CD14-positive monocyte (primary cell): ENCODE measurements around the gene ADTRP. TPM values are rescaled to one million over a fixed set of nuclear protein-coding genes. Genes with fewer than 3 reads are reported as not detected.

Experiments used
- DNase-seq, 3 donors: peaks; one replicate each; pipeline ENCODE4 v3.0.0-alpha.2; 2011 to 2022
- H2AFZ ChIP-seq: 2 replicates; pipeline ENCODE4 v1.6.0; 2012; ENCODE audit warnings: mild to moderate bottlenecking, low read depth, low read length, inconsistent platforms; ENCODE audit not compliant: insufficient read depth, poor library complexity, severe bottlenecking
- H3K27ac ChIP-seq, 2 donors: 1 replicate in 1 of 2; 2 replicates in 1 of 2; pipeline ENCODE4 v1.5.1; 2012 to 2013; ENCODE audit warnings: low read length in 2 of 2, control low read depth in 1 of 2, inconsistent platforms in 1 of 2, low read depth in 1 of 2, mild to moderate bottlenecking in 1 of 2
- H3K27me3 ChIP-seq, 2 donors: one replicate each; pipeline versions ENCODE4 v1.6.0 to v1.6.1; 2011 to 2013; ENCODE audit warnings: low read length in 2 of 2; ENCODE audit not compliant: control insufficient read depth in 2 of 2, insufficient read depth in 2 of 2
- H3K36me3 ChIP-seq, 2 donors: replicated peaks in 1 of 2; 1 replicate in 1 of 2; 2 replicates in 1 of 2; pipeline versions ENCODE4 v1.5.1 to v1.6.1; 2012 to 2013; ENCODE audit warnings: low read length in 2 of 2, control low read depth in 1 of 2, inconsistent platforms in 1 of 2, mild to moderate bottlenecking in 1 of 2; ENCODE audit not compliant: insufficient read depth in 2 of 2, control insufficient read depth in 1 of 2
- H3K4me1 ChIP-seq, 2 donors: 1 replicate in 1 of 2; 2 replicates in 1 of 2; pipeline versions ENCODE4 v1.5.1 to v1.6.1; 2012 to 2013; ENCODE audit warnings: low read length in 2 of 2, control low read depth in 1 of 2, inconsistent platforms in 1 of 2, mild to moderate bottlenecking in 1 of 2, moderate library complexity in 1 of 2; ENCODE audit not compliant: insufficient read depth in 2 of 2, control insufficient read depth in 1 of 2
- H3K4me2 ChIP-seq: replicated peaks from 2 replicates; pipeline ENCODE3; 2012; ENCODE audit warnings: low read length, moderate library complexity, mild to moderate bottlenecking; ENCODE audit not compliant: poor library complexity, severe bottlenecking; ENCODE audit errors: extremely low read depth
- H3K4me3 ChIP-seq, 3 experiments: fragments of 200-600 bp in 1 of 3; sonication (generic) in 1 of 3; replicated peaks in 1 of 3; 1 replicate in 2 of 3; 2 replicates in 1 of 3; pipeline ENCODE4 v1.5.1; 2011 to 2013; ENCODE audit warnings: low read length in 3 of 3, mild to moderate bottlenecking in 3 of 3, control low read depth in 2 of 3, low read depth in 2 of 3, inconsistent platforms in 1 of 3, moderate library complexity in 1 of 3
- H3K79me2 ChIP-seq: 2 replicates; pipeline ENCODE4 v1.6.0; 2012; ENCODE audit warnings: mild to moderate bottlenecking, control low read depth, inconsistent platforms, low read length, moderate library complexity; ENCODE audit not compliant: insufficient read depth
- H3K9ac ChIP-seq: 2 replicates; pipeline ENCODE4 v1.6.0; 2017; ENCODE audit warnings: low read length, mild to moderate bottlenecking; ENCODE audit not compliant: insufficient read depth, poor library complexity, severe bottlenecking
- H3K9me3 ChIP-seq, 2 donors: replicated peaks in 1 of 2; 1 replicate in 1 of 2; 2 replicates in 1 of 2; pipeline versions ENCODE4 v1.5.1 to v1.6.1; 2012 to 2013; ENCODE audit warnings: low read length in 2 of 2, control low read depth in 1 of 2; ENCODE audit not compliant: control insufficient read depth in 1 of 2, insufficient read depth in 1 of 2
- H4K20me1 ChIP-seq: 2 replicates; pipeline ENCODE4 v1.6.0; 2012; ENCODE audit warnings: mild to moderate bottlenecking, low read length, control low read depth, moderate library complexity; ENCODE audit not compliant: insufficient read depth
- H3K27ac Mint-ChIP-seq, 7 donors: one replicate each; pipeline ENCODE4 v1.8.0; 2020; ENCODE audit warnings: mild to moderate bottlenecking in 7 of 7, mixed read lengths in 7 of 7, moderate library complexity in 6 of 7, inconsistent platforms in 2 of 7
- H3K27me3 Mint-ChIP-seq, 3 donors: one replicate each; pipeline ENCODE4 v1.8.0; 2021 to 2022; ENCODE audit warnings: low read depth in 3 of 3, mild to moderate bottlenecking in 3 of 3, mixed read lengths in 3 of 3, moderate library complexity in 3 of 3, inconsistent platforms in 1 of 3
- H3K36me3 Mint-ChIP-seq, 2 donors: one replicate each; pipeline ENCODE4 v1.8.0; 2020; ENCODE audit warnings: mixed read lengths in 2 of 2, inconsistent platforms in 1 of 2, mild to moderate bottlenecking in 1 of 2
- H3K4me1 Mint-ChIP-seq: one replicate; pipeline ENCODE4 v1.8.0; 2020; ENCODE audit warnings: mild to moderate bottlenecking, mixed read lengths
- H3K4me3 Mint-ChIP-seq, 2 donors: one replicate each; pipeline ENCODE4 v1.8.0; 2020; ENCODE audit warnings: mild to moderate bottlenecking in 2 of 2, mixed read lengths in 2 of 2, moderate library complexity in 1 of 2
- H3K9me3 Mint-ChIP-seq, 7 donors: one replicate each; pipeline ENCODE4 v1.8.0; 2020 to 2022; ENCODE audit warnings: mixed read lengths in 7 of 7, mild to moderate bottlenecking in 6 of 7, moderate library complexity in 6 of 7, inconsistent platforms in 2 of 7
- CTCF ChIP-seq: fragments of 200-600 bp; IDR thresholded peaks from one replicate; pipeline ENCODE4 v1.8.0; 2022; ENCODE audit warnings: antibody characterized with exemption, mild to moderate bottlenecking
- WGBS: methylation state at CpG from one replicate; pipeline ENCODE4 v1.1.5; 2013; ENCODE audit warnings: missing lambda C conversion rate; ENCODE audit not compliant: insufficient coverage; 5-methylcytosine and 5-hydroxymethylcytosine counted together
- intact Hi-C, 2 donors: fragments of 100-400 bp; cut with micrococcal nuclease; formaldehyde crosslinking; loops; one replicate each; pipeline versions ENCODE4 v1.15.0 to v1.15.1; 2023
- polyA plus RNA-seq, 3 donors: library from polyadenylated mRNA; depleted of rRNA in 1 of 3; unstranded in 2 of 3; stranded (reverse) in 1 of 3; fragments of 300-500 nt in 2 of 3; fragments of >200 nt in 1 of 3; fragmentation: Illumina TruSeq in 2 of 3; gene quantifications; 1 replicate in 2 of 3; 2 replicates in 1 of 3; pipeline ENCODE4 v1.2.3, GENCODE V29; 2012 to 2021

ADTRP gene
- polyA plus RNA-seq, 3 donors: 0.04 to 0.20 TPM; not detected in 1

- Mint-ChIP-seq H3K9me3 (peaks cover 0 to 2% (median 0%) of the 10 kb centered on the region in 7 donors), H3K4me1 (peaks cover 8% of the 10 kb centered on the region), H3K36me3 (no peaks in the 10 kb centered on the region), H3K4me3 (no peak overlapping the region), H3K27me3 (no peaks in the 10 kb centered on the region), H3K27ac (no peak overlapping the region)
- Histone ChIP-seq H3K27me3 (no peaks in the 10 kb centered on the region), H2AFZ (no peak overlapping the region), H3K9me3 (no peaks in the 10 kb centered on the region), H3K4me1 (peaks cover 0 to 5% of the 10 kb centered on the region in 2 donors), H3K4me2 (no peak overlapping the region), H3K4me3 (no peak overlapping the region), H3K9ac (no peak overlapping the region), H3K36me3 (no peaks in the 10 kb centered on the region), H3K79me2 (no peaks in the 10 kb centered on the region), H3K27ac (no peak overlapping the region), H4K20me1 (no peaks in the 10 kb centered on the region)
- intact Hi-C loops: no loop called here
- DNase-seq: no peak
- WGBS: 100% methylated on average over 1 of the region's 3 CpGs
- TF ChIP-seq CTCF: no peak
Observed at GRCh38 chr6:11821781-11822180, 43.2 kb upstream of the ADTRP start.

GRCh38 chr6:11820821-11821220, 42.2 kb upstream of the ADTRP start:
- Histone ChIP-seq H3K79me2 (no peaks in the 10 kb centered on the region), H3K27me3 (no peaks in the 10 kb centered on the region), H3K9ac (no peak overlapping the region), H3K27ac (no peak overlapping the region), H3K4me1 (peaks cover 0 to 5% of the 10 kb centered on the region in 2 donors), H2AFZ (no peak overlapping the region), H3K4me3 (no peak overlapping the region), H4K20me1 (no peaks in the 10 kb centered on the region), H3K9me3 (no peaks in the 10 kb centered on the region), H3K4me2 (no peak overlapping the region), H3K36me3 (no peaks in the 10 kb centered on the region)
- H3K9me3 Mint-ChIP-seq: peaks cover 0 to 2% (median 0%) of the 10 kb centered on the region in 7 donors
- no peaks in the 10 kb centered on the region for H3K27me3 Mint-ChIP-seq
- H3K4me3 Mint-ChIP-seq: no peak overlapping the region
- WGBS: 80% methylated on average over 1 of the region's 4 CpGs
- H3K36me3 Mint-ChIP-seq: no peaks in the 10 kb centered on the region
- DNase-seq: peak in 2 of 3 donors; percentile 13 to 18
- H3K27ac Mint-ChIP-seq: no peak overlapping the region
- peaks cover 8% of the 10 kb centered on the region for H3K4me1 Mint-ChIP-seq
- no peak for TF ChIP-seq CTCF
- intact Hi-C loops: no loop called here
